HG03571 (cell line): ENCODE data around the gene CCDC78.

Experiments
- ATAC-seq: cut with Tn5 transposase; IDR thresholded peaks from one replicate; pipeline ENCODE4 v1.9.1; 2021; ENCODE audit not compliant: unreplicated experiment

Gene CCDC78

GRCh38 chr16:740459-740763, 14.2 kb upstream of the CCDC78 start:
- ATAC-seq: no peak

- ATAC-seq: no peak
Observed at GRCh38 chr16:739560-740458, 13.6 kb upstream of the CCDC78 start.

- no peak for ATAC-seq
Observed at GRCh38 chr16:736936-737481, 10.8 kb upstream of the CCDC78 start.

- ATAC-seq: no peak
Observed at GRCh38 chr16:735982-736453, 9.8 kb upstream of the CCDC78 start.

GRCh38 chr16:734981-735881, 9.0 kb upstream of the CCDC78 start:
- ATAC-seq: no peak

- ATAC-seq: no peak
Observed at GRCh38 chr16:734208-734980, 8.2 kb upstream of the CCDC78 start.

GRCh38 chr16:733382-734207, 7.4 kb upstream of the CCDC78 start:
- no peak for ATAC-seq

GRCh38 chr16:732936-733335, 6.7 kb upstream of the CCDC78 start:
- no peak for ATAC-seq

GRCh38 chr16:732332-732731, 6.1 kb upstream of the CCDC78 start:
- ATAC-seq: no peak

- ATAC-seq: no peak
Observed at GRCh38 chr16:730666-731509, 4.6 kb upstream of the CCDC78 start.

GRCh38 chr16:729768-730665, 3.8 kb upstream of the CCDC78 start:
- no peak for ATAC-seq

- no peak for ATAC-seq
Observed at GRCh38 chr16:728890-729744, 2.9 kb upstream of the CCDC78 start.

GRCh38 chr16:728131-728889, 2.1 kb upstream of the CCDC78 start:
- peak; percentile 30 for ATAC-seq

- no peak for ATAC-seq
Observed at GRCh38 chr16:727291-727977, 1.2 kb upstream of the CCDC78 start.

GRCh38 chr16:726188-726437, 130 bp downstream of the CCDC78 start:
- no peak for ATAC-seq
